KG1 (cell line): ENCODE results near the gene DACH2.
"Not testable (repeated sequence)": the region's sequence is repeated elsewhere in the genome, so short reads cannot be mapped to it uniquely, and the experiment has no call there.

Experiments used
- DNase-seq: peaks from one replicate; lab custom pipeline; 2025; lab: John Stamatoyannopoulos, UW

The DACH2 gene

GRCh38 chrX:86148024-86148511, at the start of gene DACH2:
Gene DACH2, plus strand, starts transcription at chrX:86148451.
- DNase-seq, result no peak

- DNase-seq, result no peak
Observed at GRCh38 chrX:86102341-86102740, 45.9 kb upstream of the DACH2 start.

- no peak for DNase-seq
Observed at GRCh38 chrX:86103061-86103460, 45.2 kb upstream of the DACH2 start.

- no peak for DNase-seq
Observed at GRCh38 chrX:86104526-86104925, 43.7 kb upstream of the DACH2 start.

- DNase-seq, result no peak
Observed at GRCh38 chrX:86121916-86122315, 26.3 kb upstream of the DACH2 start.

GRCh38 chrX:86133761-86134160, 14.5 kb upstream of the DACH2 start:
- no peak for DNase-seq

GRCh38 chrX:86137071-86137470, 11.2 kb upstream of the DACH2 start:
- DNase-seq, result no peak

- DNase-seq, result no peak
Observed at GRCh38 chrX:86141786-86142185, 6.5 kb upstream of the DACH2 start.

GRCh38 chrX:86146102-86146501, 2.1 kb upstream of the DACH2 start:
- DNase-seq, result no peak

GRCh38 chrX:86148594-86148993, 343 bp downstream of the DACH2 start:
- DNase-seq, result no peak

- no peak for DNase-seq
Observed at GRCh38 chrX:86149119-86149518, 868 bp downstream of the DACH2 start.

GRCh38 chrX:86154553-86154952, 6.3 kb downstream of the DACH2 start:
- no peak for DNase-seq

- no peak for DNase-seq
Observed at GRCh38 chrX:86171366-86171765, 23.1 kb downstream of the DACH2 start.

GRCh38 chrX:86178906-86179305, 30.7 kb downstream of the DACH2 start:
- DNase-seq, result no peak

- DNase-seq, result not testable (repeated sequence)
Observed at GRCh38 chrX:86181325-86181724, 33.1 kb downstream of the DACH2 start.

- no peak for DNase-seq
Observed at GRCh38 chrX:86192827-86193226, 44.6 kb downstream of the DACH2 start.

GRCh38 chrX:86194758-86195157, 46.5 kb downstream of the DACH2 start:
- no peak for DNase-seq

GRCh38 chrX:86195343-86195742, 47.1 kb downstream of the DACH2 start:
- no peak for DNase-seq

- no peak for DNase-seq
Observed at GRCh38 chrX:86197815-86198214, 49.6 kb downstream of the DACH2 start.

- no peak for DNase-seq
Observed at GRCh38 chrX:86210772-86211171, 62.5 kb downstream of the DACH2 start.

GRCh38 chrX:86215260-86215659, 67.0 kb downstream of the DACH2 start:
- no peak for DNase-seq

GRCh38 chrX:86237482-86237881, 89.2 kb downstream of the DACH2 start:
- DNase-seq, result no peak

- no peak for DNase-seq
Observed at GRCh38 chrX:86241547-86241946, 93.3 kb downstream of the DACH2 start.

- DNase-seq, result no peak
Observed at GRCh38 chrX:86263526-86263925, 115.3 kb downstream of the DACH2 start.

GRCh38 chrX:86295293-86295692, 147.0 kb downstream of the DACH2 start:
- no peak for DNase-seq
